DND-41 (cell line): Measurements from ENCODE around the gene PNPLA1.

ENCODE experiments used
- EZH2 ChIP-seq: IDR thresholded peaks from 3 replicates; pipeline ENCODE4 v1.6.1; 2012; ENCODE audit warnings: borderline replicate concordance, low read depth, mild to moderate bottlenecking, moderate library complexity, low read length, inconsistent platforms; ENCODE audit not compliant: severe bottlenecking
- TF ChIP-seq, protein P1 (sequence below): IDR thresholded peaks from 2 replicates; pipeline ENCODE4 v1.5.1; 2012; ENCODE audit warnings: borderline replicate concordance, low read length, moderate library complexity, mild to moderate bottlenecking; ENCODE audit not compliant: poor library complexity, severe bottlenecking; ENCODE audit errors: extremely low read depth

DNA sequence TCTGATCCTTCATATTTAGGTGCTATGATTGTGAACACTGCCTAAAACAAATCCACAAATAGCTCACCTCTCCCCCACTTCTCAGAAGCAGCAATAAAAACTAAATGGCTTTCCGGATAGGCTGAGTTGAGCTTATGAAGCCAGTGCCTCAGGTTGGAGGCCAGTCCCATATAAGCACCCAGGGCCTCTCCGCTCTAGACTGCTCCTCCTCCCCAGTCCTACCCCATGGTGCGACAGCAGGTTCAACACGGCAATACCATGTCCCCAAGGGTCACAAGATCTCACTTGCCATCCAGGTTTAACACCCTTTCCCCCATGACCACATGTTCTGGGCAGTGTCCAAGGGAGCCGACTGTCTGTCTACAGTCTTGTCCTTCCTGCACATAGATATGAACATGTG lies 46.1 kb downstream of the PNPLA1 start:
- TF ChIP-seq, protein P1, sequence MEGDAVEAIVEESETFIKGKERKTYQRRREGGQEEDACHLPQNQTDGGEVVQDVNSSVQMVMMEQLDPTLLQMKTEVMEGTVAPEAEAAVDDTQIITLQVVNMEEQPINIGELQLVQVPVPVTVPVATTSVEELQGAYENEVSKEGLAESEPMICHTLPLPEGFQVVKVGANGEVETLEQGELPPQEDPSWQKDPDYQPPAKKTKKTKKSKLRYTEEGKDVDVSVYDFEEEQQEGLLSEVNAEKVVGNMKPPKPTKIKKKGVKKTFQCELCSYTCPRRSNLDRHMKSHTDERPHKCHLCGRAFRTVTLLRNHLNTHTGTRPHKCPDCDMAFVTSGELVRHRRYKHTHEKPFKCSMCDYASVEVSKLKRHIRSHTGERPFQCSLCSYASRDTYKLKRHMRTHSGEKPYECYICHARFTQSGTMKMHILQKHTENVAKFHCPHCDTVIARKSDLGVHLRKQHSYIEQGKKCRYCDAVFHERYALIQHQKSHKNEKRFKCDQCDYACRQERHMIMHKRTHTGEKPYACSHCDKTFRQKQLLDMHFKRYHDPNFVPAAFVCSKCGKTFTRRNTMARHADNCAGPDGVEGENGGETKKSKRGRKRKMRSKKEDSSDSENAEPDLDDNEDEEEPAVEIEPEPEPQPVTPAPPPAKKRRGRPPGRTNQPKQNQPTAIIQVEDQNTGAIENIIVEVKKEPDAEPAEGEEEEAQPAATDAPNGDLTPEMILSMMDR = no peak
- no peak for TF ChIP-seq EZH2
